Measurements from ENCODE around the gene TRAF3IP1.
"Not testable (repeated sequence)": the region's sequence is repeated elsewhere in the genome, so short reads cannot be mapped to it uniquely, and the experiment has no call there.

Gene TRAF3IP1

GRCh38 chr2:238344035-238344434, 23.7 kb downstream of the TRAF3IP1 start:
- DNase-seq (ENCODE audit: low spot score) = no peak

- no peak for DNase-seq (ENCODE audit: low spot score)
Observed at GRCh38 chr2:238344517-238344916, 24.2 kb downstream of the TRAF3IP1 start.

- DNase-seq (ENCODE audit: low spot score) = no peak
Observed at GRCh38 chr2:238345297-238345968, 25.1 kb downstream of the TRAF3IP1 start.

GRCh38 chr2:238346544-238346943, 26.2 kb downstream of the TRAF3IP1 start:
- DNase-seq (ENCODE audit: low spot score) = no peak

GRCh38 chr2:238350150-238350897, 30.0 kb downstream of the TRAF3IP1 start:
- no peak for DNase-seq (ENCODE audit: low spot score)

- no peak for DNase-seq (ENCODE audit: low spot score)
Observed at GRCh38 chr2:238351315-238351714, 31.0 kb downstream of the TRAF3IP1 start.

GRCh38 chr2:238352361-238352760, 32.0 kb downstream of the TRAF3IP1 start:
- DNase-seq (ENCODE audit: low spot score) = no peak

GRCh38 chr2:238358769-238359168, 38.5 kb downstream of the TRAF3IP1 start:
- no peak for DNase-seq (ENCODE audit: low spot score)

GRCh38 chr2:238359403-238359802, 39.1 kb downstream of the TRAF3IP1 start:
- DNase-seq (ENCODE audit: low spot score) = no peak

GRCh38 chr2:238361877-238362276, 41.6 kb downstream of the TRAF3IP1 start:
- no peak for DNase-seq (ENCODE audit: low spot score)

- DNase-seq (ENCODE audit: low spot score) = no peak
Observed at GRCh38 chr2:238362626-238363025, 42.3 kb downstream of the TRAF3IP1 start.

- DNase-seq (ENCODE audit: low spot score) = no peak
Observed at GRCh38 chr2:238369591-238370040, 49.3 kb downstream of the TRAF3IP1 start.

GRCh38 chr2:238370094-238370822, 49.9 kb downstream of the TRAF3IP1 start:
- DNase-seq (ENCODE audit: low spot score) = no peak

- DNase-seq (ENCODE audit: low spot score) = peak; percentile 59
Observed at GRCh38 chr2:238370823-238371372, 50.6 kb downstream of the TRAF3IP1 start.

GRCh38 chr2:238372277-238372676, 52.0 kb downstream of the TRAF3IP1 start:
- not testable (repeated sequence) for DNase-seq (ENCODE audit: low spot score)

GRCh38 chr2:238376884-238377391, 56.6 kb downstream of the TRAF3IP1 start:
- no peak for DNase-seq (ENCODE audit: low spot score)

- DNase-seq (ENCODE audit: low spot score) = no peak
Observed at GRCh38 chr2:238378230-238379095, 58.1 kb downstream of the TRAF3IP1 start.

GRCh38 chr2:238379096-238379810, 58.9 kb downstream of the TRAF3IP1 start:
- peak; percentile 19 for DNase-seq (ENCODE audit: low spot score)

- DNase-seq (ENCODE audit: low spot score) = no peak
Observed at GRCh38 chr2:238380336-238380735, 60.0 kb downstream of the TRAF3IP1 start.

- DNase-seq (ENCODE audit: low spot score) = no peak
Observed at GRCh38 chr2:238380785-238381184, 60.5 kb downstream of the TRAF3IP1 start.
